ENCODE measurements around the gene LGALS16.
"Not testable (repeated sequence)": the region's sequence is repeated elsewhere in the genome, so short reads cannot be mapped to it uniquely, and the experiment has no call there.

DNA sequence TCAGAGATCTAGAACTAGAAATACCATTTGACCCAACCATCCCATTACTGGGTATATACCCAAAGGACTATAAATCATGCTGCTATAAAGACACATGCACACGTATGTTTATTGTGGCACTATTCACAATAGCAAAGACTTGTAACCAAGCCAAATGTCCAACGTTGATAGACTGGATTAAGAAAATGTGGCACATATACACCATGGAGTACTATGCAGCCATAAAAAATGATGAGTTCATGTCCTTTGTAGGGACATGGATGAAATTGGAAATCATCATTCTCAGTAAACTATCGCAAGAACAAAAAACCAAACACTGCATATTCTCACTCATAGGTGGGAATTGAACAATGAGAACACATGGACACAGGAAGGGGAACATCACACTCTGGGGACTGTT lies 14.1 kb downstream of the LGALS16 start:
- TF ChIP-seq, protein P1, sequence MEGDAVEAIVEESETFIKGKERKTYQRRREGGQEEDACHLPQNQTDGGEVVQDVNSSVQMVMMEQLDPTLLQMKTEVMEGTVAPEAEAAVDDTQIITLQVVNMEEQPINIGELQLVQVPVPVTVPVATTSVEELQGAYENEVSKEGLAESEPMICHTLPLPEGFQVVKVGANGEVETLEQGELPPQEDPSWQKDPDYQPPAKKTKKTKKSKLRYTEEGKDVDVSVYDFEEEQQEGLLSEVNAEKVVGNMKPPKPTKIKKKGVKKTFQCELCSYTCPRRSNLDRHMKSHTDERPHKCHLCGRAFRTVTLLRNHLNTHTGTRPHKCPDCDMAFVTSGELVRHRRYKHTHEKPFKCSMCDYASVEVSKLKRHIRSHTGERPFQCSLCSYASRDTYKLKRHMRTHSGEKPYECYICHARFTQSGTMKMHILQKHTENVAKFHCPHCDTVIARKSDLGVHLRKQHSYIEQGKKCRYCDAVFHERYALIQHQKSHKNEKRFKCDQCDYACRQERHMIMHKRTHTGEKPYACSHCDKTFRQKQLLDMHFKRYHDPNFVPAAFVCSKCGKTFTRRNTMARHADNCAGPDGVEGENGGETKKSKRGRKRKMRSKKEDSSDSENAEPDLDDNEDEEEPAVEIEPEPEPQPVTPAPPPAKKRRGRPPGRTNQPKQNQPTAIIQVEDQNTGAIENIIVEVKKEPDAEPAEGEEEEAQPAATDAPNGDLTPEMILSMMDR (conservative IDR thresholded peaks at IDR 0.05 in 1 of 2, IDR thresholded peaks at IDR 0.05 in 1 of 2; ENCODE audit: low read depth in 1 of 2, low read length in 2 of 2): not testable (repeated sequence)
- TF ChIP-seq EZH2 (IDR thresholded peaks at IDR 0.05; ENCODE audit: low read length, missing control alignments): not testable (repeated sequence)

All from fibroblast of lung (primary cell).